Measurements from ENCODE around the gene PPP2R2C.

DNA sequence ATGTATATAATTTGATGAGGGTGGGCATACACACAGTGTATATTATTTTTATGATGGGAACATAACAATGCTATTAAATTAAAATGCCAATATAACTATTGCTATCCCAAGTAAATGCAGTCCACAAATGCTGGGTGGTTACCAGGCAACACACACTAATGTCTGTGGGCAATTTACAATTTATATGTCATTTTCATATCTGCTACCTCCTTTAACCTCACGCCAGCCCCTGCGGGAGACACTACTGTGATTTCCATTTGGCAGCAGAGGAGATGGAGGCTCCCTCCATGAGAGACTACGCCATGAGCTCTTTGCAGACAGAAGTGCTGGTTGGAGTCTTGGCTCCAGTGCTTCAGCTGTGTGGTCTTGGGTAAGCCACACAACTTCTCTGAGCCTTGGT is 87.9 kb downstream of the PPP2R2C start:
- TF ChIP-seq, protein P1, sequence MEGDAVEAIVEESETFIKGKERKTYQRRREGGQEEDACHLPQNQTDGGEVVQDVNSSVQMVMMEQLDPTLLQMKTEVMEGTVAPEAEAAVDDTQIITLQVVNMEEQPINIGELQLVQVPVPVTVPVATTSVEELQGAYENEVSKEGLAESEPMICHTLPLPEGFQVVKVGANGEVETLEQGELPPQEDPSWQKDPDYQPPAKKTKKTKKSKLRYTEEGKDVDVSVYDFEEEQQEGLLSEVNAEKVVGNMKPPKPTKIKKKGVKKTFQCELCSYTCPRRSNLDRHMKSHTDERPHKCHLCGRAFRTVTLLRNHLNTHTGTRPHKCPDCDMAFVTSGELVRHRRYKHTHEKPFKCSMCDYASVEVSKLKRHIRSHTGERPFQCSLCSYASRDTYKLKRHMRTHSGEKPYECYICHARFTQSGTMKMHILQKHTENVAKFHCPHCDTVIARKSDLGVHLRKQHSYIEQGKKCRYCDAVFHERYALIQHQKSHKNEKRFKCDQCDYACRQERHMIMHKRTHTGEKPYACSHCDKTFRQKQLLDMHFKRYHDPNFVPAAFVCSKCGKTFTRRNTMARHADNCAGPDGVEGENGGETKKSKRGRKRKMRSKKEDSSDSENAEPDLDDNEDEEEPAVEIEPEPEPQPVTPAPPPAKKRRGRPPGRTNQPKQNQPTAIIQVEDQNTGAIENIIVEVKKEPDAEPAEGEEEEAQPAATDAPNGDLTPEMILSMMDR (IDR thresholded peaks at IDR 0.05; ENCODE audit: borderline replicate concordance, extremely low read depth, low read length, poor library complexity, severe bottlenecking) = no peak
- TF ChIP-seq EZH2 (IDR thresholded peaks at IDR 0.05; ENCODE audit: borderline replicate concordance, low read depth, low read length, severe bottlenecking) = no peak
